ENCODE results near the gene ACO1.

Gene ACO1

GRCh38 chr9:32394381-32395049 is 10.1 kb downstream of the ACO1 start:
- no peak for DNase-seq (ENCODE audit: insufficient read length, low spot score)
- no peak for FAIRE-seq
- TF ChIP-seq TAF1 (IDR thresholded peaks at IDR 0.05; ENCODE audit: low read depth, low read length) (no peak), POLR2A (IDR thresholded peaks at IDR 0.05; ENCODE audit: low read depth, low read length) (no peak), PAX5 (IDR thresholded peaks at IDR 0.05; ENCODE audit: insufficient read depth, low read length, severe bottlenecking) (no peak), POLR2AphosphoS5 (IDR thresholded peaks at IDR 0.05; ENCODE audit: low read depth, low read length) (no peak), SPI1 (IDR thresholded peaks at IDR 0.05; ENCODE audit: low read depth, low read length) (no peak), POU2F2 (IDR thresholded peaks at IDR 0.05; ENCODE audit: low read depth, low read length) (no peak)

DNA sequence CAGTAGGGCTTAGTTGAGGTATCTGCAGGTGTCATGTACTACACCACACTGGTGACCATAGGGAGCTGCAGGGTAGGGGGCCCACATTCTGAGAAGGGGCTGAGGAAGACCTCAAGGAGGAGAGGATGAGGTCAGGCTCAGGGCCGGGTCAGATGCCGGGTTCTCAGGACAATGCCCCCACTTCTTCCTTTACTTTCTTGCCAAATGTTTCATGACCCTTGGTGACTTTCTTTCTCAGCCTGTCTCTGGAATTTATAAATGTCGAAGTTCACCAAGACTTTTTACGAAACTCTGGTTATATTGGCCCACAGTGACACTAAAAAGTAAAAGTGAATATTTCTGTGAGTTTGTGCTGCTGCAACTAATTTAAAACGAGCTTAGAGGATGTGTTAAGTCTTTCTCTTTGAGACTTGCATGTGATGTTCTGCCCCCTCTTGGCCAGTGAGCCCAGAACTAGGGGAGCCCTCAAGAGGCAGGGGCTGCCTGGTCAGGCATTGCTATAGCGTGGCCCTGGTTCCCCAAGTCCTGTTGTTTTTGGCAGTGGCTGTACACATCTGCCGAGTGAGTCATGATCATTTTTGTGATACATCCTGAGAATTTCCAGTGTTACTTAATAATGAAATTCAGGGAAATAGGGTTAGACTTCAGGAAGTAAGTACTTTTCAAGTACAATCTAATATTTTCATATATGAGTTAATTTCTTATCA is 11.2 kb downstream of the ACO1 start:
- DNase-seq (ENCODE audit: insufficient read length, low spot score), result no peak
- FAIRE-seq, result no peak
- TF ChIP-seq TAF1 (IDR thresholded peaks at IDR 0.05; ENCODE audit: low read depth, low read length) (no peak), POLR2AphosphoS5 (IDR thresholded peaks at IDR 0.05; ENCODE audit: low read depth, low read length) (no peak)

DNA sequence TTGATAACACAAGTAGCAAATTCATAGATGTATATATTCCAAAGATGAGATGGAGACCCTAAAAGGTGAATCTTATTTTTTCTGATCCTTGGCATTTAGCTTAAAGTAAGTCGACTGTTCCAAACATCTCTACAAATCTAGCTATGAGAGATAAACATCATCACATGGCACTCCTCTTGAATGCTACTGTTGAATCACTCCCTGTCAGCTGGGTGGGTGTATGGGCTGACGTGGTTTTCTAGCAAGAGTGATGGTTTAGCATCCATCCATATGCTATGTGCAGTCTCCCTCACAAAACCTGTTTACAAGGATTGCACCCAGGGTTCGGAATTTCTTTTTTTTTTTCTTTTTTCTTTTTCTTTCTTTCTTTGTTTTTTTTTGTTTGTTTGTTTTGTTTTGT is 13.8 kb downstream of the ACO1 start:
- DNase-seq (ENCODE audit: insufficient read length, low spot score), result no peak
- TF ChIP-seq POU2F2 (IDR thresholded peaks at IDR 0.05; ENCODE audit: low read depth, low read length) (no peak), TAF1 (IDR thresholded peaks at IDR 0.05; ENCODE audit: low read depth, low read length) (no peak), SPI1 (IDR thresholded peaks at IDR 0.05; ENCODE audit: low read depth, low read length) (no peak), POLR2A (IDR thresholded peaks at IDR 0.05; ENCODE audit: low read depth, low read length) (no peak), PAX5 (IDR thresholded peaks at IDR 0.05; ENCODE audit: insufficient read depth, low read length, severe bottlenecking) (no peak), POLR2AphosphoS5 (IDR thresholded peaks at IDR 0.05; ENCODE audit: low read depth, low read length) (no peak)
- no peak for FAIRE-seq

GRCh38 chr9:32399110-32399815 is 14.8 kb downstream of the ACO1 start:
- DNase-seq (ENCODE audit: insufficient read length, low spot score) (no peak), FAIRE-seq (no peak)
- TF ChIP-seq TAF1 (IDR thresholded peaks at IDR 0.05; ENCODE audit: low read depth, low read length) (no peak), SPI1 (IDR thresholded peaks at IDR 0.05; ENCODE audit: low read depth, low read length) (no peak), PAX5 (IDR thresholded peaks at IDR 0.05; ENCODE audit: insufficient read depth, low read length, severe bottlenecking) (no peak), POU2F2 (IDR thresholded peaks at IDR 0.05; ENCODE audit: low read depth, low read length) (no peak), POLR2AphosphoS5 (IDR thresholded peaks at IDR 0.05; ENCODE audit: low read depth, low read length) (no peak), POLR2A (IDR thresholded peaks at IDR 0.05; ENCODE audit: low read depth, low read length) (no peak)

DNA sequence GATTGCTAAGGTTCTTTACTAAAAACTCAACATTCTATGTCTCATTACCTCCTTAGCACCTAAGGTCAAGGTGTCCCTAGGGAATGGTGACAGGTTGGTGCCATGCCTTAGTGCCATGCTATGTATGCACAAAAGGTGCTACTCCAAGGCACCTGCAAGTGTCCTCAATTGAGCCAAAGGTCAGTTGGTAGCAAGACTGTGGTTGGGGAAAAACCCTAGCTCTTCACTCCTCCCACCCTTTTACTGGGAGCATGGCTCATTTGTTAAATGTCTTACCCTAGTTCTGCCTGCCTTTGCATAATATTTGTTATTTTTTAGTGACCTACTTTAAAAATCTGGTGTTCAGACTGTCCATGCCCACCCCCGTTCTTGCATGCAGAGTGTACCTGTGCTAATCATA is 17.0 kb downstream of the ACO1 start:
- TF ChIP-seq TAF1 (IDR thresholded peaks at IDR 0.05; ENCODE audit: low read depth, low read length) (no peak), POLR2A (IDR thresholded peaks at IDR 0.05; ENCODE audit: low read depth, low read length) (no peak), PAX5 (IDR thresholded peaks at IDR 0.05; ENCODE audit: insufficient read depth, low read length, severe bottlenecking) (no peak), POU2F2 (IDR thresholded peaks at IDR 0.05; ENCODE audit: low read depth, low read length) (no peak), SPI1 (IDR thresholded peaks at IDR 0.05; ENCODE audit: low read depth, low read length) (no peak), POLR2AphosphoS5 (IDR thresholded peaks at IDR 0.05; ENCODE audit: low read depth, low read length) (no peak)
- no peak for DNase-seq (ENCODE audit: insufficient read length, low spot score)
- no peak for FAIRE-seq

GRCh38 chr9:32403567-32404260 is 19.3 kb downstream of the ACO1 start:
- FAIRE-seq (no peak), DNase-seq (ENCODE audit: insufficient read length, low spot score) (no peak)
- TF ChIP-seq SPI1 (IDR thresholded peaks at IDR 0.05; ENCODE audit: low read depth, low read length), result no peak
- TF ChIP-seq PAX5 (IDR thresholded peaks at IDR 0.05; ENCODE audit: insufficient read depth, low read length, severe bottlenecking), result no peak
- no peak for TF ChIP-seq TAF1 (IDR thresholded peaks at IDR 0.05; ENCODE audit: low read depth, low read length)
- TF ChIP-seq POLR2AphosphoS5 (IDR thresholded peaks at IDR 0.05; ENCODE audit: low read depth, low read length), result no peak
- no peak for TF ChIP-seq POLR2A (IDR thresholded peaks at IDR 0.05; ENCODE audit: low read depth, low read length)
- TF ChIP-seq POU2F2 (IDR thresholded peaks at IDR 0.05; ENCODE audit: low read depth, low read length), result no peak

DNA sequence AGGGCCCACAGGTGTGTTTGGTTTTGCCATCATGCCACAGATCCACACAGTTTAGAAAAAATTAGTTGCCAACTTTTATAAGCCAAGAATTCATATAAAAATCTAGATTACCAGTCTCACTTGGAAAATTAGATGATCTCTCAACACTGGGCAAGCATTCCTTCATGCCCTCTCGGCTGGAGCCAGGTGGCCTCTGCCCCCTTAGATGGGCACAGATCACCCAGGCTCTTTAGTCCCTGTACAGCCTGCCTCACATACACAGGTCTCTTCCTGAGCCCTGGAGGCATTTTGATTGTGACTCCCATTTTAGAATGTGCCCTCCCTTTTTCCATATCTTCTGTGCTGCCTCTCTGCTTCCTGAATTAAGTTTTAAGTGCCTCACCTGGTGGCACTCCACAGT is 20.0 kb downstream of the ACO1 start:
- TF ChIP-seq POLR2AphosphoS5 (IDR thresholded peaks at IDR 0.05; ENCODE audit: low read depth, low read length) (no peak), POLR2A (IDR thresholded peaks at IDR 0.05; ENCODE audit: low read depth, low read length) (no peak), POU2F2 (IDR thresholded peaks at IDR 0.05; ENCODE audit: low read depth, low read length) (no peak), TAF1 (IDR thresholded peaks at IDR 0.05; ENCODE audit: low read depth, low read length) (no peak), SPI1 (IDR thresholded peaks at IDR 0.05; ENCODE audit: low read depth, low read length) (no peak), PAX5 (IDR thresholded peaks at IDR 0.05; ENCODE audit: insufficient read depth, low read length, severe bottlenecking) (no peak)
- no peak for DNase-seq (ENCODE audit: insufficient read length, low spot score)
- no peak for FAIRE-seq

DNA sequence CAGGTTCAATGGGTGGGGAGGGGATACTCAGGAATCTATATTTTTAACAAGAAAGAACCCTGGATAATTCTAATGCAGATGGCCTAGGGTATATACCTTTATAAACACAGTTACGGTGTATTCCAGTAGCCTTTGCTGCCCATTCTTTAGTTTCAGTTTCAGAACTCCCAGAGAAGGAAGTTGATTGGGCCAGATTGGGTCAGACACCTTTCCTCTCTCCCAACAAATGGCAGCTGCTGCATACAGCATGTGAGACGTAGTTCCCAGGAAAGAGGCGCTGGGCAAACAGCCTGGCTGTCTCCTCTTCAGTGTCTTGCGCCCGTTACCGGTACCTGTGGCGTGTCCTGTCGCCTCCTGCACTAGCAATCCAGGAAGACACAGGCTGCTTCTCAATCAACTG is 20.4 kb downstream of the ACO1 start:
- TF ChIP-seq POLR2AphosphoS5 (IDR thresholded peaks at IDR 0.05; ENCODE audit: low read depth, low read length) (no peak), POLR2A (IDR thresholded peaks at IDR 0.05; ENCODE audit: low read depth, low read length) (no peak), POU2F2 (IDR thresholded peaks at IDR 0.05; ENCODE audit: low read depth, low read length) (no peak), TAF1 (IDR thresholded peaks at IDR 0.05; ENCODE audit: low read depth, low read length) (no peak), SPI1 (IDR thresholded peaks at IDR 0.05; ENCODE audit: low read depth, low read length) (no peak), PAX5 (IDR thresholded peaks at IDR 0.05; ENCODE audit: insufficient read depth, low read length, severe bottlenecking) (no peak)
- FAIRE-seq, result no peak
- no peak for DNase-seq (ENCODE audit: insufficient read length, low spot score)

DNA sequence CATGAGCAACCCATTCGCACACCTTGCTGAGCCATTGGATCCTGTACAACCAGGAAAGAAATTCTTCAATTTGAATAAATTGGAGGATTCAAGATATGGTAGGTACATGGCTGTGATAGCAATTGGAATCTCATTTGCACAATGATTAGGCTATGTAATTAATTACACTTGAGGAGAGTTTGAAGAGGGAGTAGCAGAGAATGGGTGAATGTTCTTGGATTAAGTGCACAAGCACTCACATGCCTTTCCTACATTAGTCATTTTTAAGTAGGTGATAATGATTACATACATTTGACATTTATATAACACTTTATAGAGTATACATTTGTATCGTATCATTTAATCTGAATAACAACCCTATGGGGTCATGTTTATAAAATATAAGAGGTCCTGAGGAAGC is 21.1 kb downstream of the ACO1 start:
- no peak for FAIRE-seq
- TF ChIP-seq POLR2A (IDR thresholded peaks at IDR 0.05; ENCODE audit: low read depth, low read length) (no peak), SPI1 (IDR thresholded peaks at IDR 0.05; ENCODE audit: low read depth, low read length) (no peak), POLR2AphosphoS5 (IDR thresholded peaks at IDR 0.05; ENCODE audit: low read depth, low read length) (no peak), POU2F2 (IDR thresholded peaks at IDR 0.05; ENCODE audit: low read depth, low read length) (no peak), TAF1 (IDR thresholded peaks at IDR 0.05; ENCODE audit: low read depth, low read length) (no peak), PAX5 (IDR thresholded peaks at IDR 0.05; ENCODE audit: insufficient read depth, low read length, severe bottlenecking) (no peak)
- no peak for DNase-seq (ENCODE audit: insufficient read length, low spot score)
